ENCODE results near the gene NHSL1.

The NHSL1 gene

DNA sequence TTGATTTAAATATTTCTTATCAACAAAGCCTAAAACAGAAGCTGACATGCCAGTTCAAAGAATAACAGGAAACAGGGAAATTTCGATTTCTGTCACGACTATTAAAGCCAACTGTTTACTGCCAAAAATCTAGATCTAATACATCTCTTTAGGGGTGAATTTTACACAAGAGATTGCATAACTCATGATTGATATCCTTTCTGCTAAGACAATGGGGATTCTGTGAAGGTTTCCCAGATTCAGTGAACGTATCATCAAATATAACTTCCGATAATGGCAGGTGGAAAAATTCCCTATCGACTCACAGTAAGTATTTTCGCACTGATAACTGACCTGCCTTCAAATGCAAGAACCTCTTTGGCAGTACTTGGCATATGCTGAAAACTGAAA is 42.9 kb downstream of the NHSL1 start:
- DNase-seq (ENCODE audit: low spot score): no peak
- TF ChIP-seq CTCF (IDR thresholded peaks at IDR 0.05; ENCODE audit: extremely low read depth, missing control alignments): no peak

DNA sequence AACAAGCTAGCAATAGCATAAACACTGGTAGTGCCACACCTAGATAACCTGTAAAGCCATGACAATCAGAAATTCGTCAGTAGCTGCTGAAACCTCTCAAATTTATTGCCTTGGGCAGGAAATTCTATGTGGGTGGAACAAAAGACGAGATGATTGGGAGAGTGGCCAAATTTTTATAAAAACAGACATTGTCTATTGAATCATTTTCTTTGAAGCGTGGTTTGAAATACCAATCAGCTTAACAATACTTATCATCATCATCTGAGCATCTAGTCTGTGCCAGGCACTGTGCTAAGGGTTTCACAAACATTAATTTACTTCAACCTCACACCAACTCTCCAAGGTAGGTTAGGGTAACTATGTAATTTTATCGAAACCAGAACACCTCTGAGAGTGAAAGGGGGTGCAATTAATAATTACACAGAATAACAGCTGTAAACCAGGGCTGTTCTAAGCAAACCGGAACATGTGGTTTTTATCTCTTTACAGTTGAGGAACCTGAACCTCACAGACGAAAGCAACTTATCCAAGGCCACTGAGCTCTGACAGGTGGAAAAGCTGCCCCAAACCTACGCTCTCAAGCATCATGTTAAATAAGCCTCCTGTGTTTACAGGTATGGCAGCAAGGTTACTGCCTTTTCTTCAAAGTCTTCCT is 43.4 kb downstream of the NHSL1 start:
- no peak for TF ChIP-seq CTCF (IDR thresholded peaks at IDR 0.05; ENCODE audit: extremely low read depth, missing control alignments)
- DNase-seq (ENCODE audit: low spot score): peak; percentile 61

DNA sequence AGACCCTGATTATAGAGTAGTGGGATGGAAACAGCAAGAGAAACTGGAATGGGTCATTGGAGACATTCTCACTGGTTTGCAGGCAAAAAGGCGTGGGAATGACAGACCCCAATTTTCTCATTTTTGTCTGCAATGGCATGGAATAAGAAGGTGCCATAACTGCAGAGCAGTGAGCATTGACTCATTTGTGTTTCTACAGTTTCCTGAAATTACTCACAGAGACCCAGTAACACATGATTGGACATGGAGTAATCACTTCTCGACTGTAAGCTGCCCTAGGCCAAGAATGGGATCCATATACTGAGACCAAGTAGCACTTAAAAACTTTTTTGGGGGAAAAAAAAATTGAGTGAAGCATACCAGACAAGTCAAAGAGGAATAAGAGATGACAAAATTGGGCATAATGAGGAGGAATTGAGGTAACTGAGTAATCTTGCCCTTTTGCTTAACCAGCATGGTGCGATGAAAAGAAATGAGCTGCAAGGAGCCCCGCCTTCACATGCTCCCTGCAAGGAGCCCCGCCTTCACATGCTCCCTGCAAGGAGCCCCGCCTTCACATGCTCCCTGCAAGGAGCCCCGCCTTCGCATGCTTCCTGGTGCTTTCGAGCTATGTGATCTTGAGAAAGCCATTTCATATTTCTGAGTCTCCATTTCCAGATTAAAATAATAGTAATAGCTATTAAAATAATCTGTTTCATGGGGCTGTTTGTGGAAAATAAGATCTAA is 44.1 kb downstream of the NHSL1 start:
- DNase-seq (ENCODE audit: low spot score): no peak
- no peak for TF ChIP-seq CTCF (IDR thresholded peaks at IDR 0.05; ENCODE audit: extremely low read depth, missing control alignments)

DNA sequence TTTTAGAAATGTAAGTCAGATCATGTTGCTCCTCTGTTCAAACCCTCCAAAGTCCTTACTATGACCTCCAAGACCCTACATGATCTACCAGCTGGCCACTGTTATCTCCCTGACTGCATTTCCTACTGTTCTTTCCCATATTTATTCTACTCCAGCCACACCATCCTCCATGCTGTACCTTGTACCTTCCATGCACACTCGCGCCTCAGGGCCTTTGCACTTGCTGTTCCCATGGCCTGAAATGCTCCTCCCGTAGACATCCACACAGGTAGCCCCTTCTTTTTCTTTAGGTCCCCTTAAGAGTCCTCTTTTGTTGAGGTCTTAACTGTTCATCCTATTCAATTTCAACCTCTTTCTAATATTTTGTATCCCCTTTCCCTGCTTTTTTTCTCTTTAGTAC is 48.3 kb downstream of the NHSL1 start:
- TF ChIP-seq CTCF (IDR thresholded peaks at IDR 0.05; ENCODE audit: extremely low read depth, missing control alignments): no peak
- DNase-seq (ENCODE audit: low spot score): no peak

DNA sequence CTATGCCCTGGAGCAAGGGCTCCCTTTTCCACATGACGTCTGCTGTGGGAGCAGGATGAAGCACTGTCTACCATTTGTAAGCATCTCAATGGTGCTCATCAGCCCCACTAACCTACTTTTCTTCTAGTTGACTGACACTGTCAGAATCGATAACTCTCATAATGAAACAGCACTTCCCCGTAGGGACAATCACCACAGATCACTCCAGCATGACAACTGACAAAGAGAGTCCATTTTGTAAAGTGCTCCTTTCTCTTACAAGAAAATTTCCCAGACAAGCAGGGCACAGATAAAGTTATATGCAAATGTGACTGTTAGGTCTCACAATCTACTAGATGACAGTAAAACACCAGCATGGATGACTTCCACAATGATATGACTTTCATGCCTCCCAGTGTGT is 48.8 kb downstream of the NHSL1 start:
- no peak for TF ChIP-seq CTCF (IDR thresholded peaks at IDR 0.05; ENCODE audit: extremely low read depth, missing control alignments)
- no peak for DNase-seq (ENCODE audit: low spot score)

GRCh38 chr6:138446821-138447220 is 52.5 kb downstream of the NHSL1 start:
- no peak for DNase-seq (ENCODE audit: low spot score)
- TF ChIP-seq CTCF (IDR thresholded peaks at IDR 0.05; ENCODE audit: extremely low read depth, missing control alignments): no peak

DNA sequence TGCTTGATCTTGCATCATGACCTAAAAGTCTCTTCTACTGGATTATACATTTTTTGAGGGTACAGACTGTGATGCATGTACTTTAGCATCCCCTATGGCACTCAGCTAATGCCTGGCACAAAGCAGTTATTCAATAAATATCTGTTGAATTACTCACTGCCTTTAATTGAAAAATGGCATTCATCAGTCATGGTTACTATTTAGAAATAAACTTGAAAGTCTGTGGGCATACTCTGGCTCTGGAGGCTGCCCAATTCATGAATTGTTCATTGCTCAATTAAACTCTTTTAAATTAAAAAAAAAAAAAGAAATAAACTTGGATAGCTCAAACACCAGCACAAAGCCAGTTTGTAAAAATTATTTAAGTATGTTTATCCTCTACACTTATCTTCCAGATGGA is 55.3 kb downstream of the NHSL1 start:
- no peak for DNase-seq (ENCODE audit: low spot score)
- TF ChIP-seq CTCF (IDR thresholded peaks at IDR 0.05; ENCODE audit: extremely low read depth, missing control alignments): no peak
